Epithelial cell of umbilical artery (primary cell): ENCODE measurements around the gene RFESD. TPM values are rescaled to one million over a fixed set of nuclear protein-coding genes. Genes with fewer than 3 reads are reported as not detected.

Source experiments
- total RNA-seq: library from RNA; depleted of rRNA; stranded (reverse); fragments of >200 nt; gene quantifications from 2 replicates; pipeline ENCODE4 v1.2.3, GENCODE V29; 2014

The RFESD gene
- total RNA-seq: 1.2 and 1.3 TPM in 2 replicates

GRCh38 chr5:95646569-95647431 lies at the start of gene RFESD:
Gene RFESD, plus strand, starts transcription at chr5:95646777. Its CDS starts 5,495 bp downstream, at chr5:95652272.

GRCh38 chr5:95620030-95620869 lies 26.3 kb upstream of the RFESD start, which contains the start of gene GPR150:
Gene GPR150, plus strand, starts transcription at chr5:95620087. Its CDS starts 189 bp downstream, at chr5:95620276.

GRCh38 chr5:95682891-95683290 lies 36.3 kb downstream of the RFESD start, which contains the start of gene SPATA9:
Gene SPATA9, minus strand, starts transcription at chr5:95682991. Its CDS starts 137 bp downstream, at chr5:95682854.

Other genes starting within 250 kb of the RFESD start
- gene SKIC3, start 91.8 kb upstream of the RFESD start, total RNA-seq: 123 and 134 TPM in 2 replicates
- gene ARSK, start 91.7 kb upstream of the RFESD start, total RNA-seq: 5.5 and 7.1 TPM in 2 replicates
- gene GPR150, start 26.7 kb upstream of the RFESD start, total RNA-seq: 0.30 and 0.32 TPM in 2 replicates
- under 0.01 TPM in 1 of 2 replicates, not detected in the other for gene SPATA9, start 36.2 kb downstream of the RFESD start, total RNA-seq
- gene RHOBTB3, start 84.6 kb downstream of the RFESD start, total RNA-seq: 67.3 and 72.4 TPM in 2 replicates
- 9.7 and 19.6 TPM in 2 replicates for gene GLRX, start 175.9 kb downstream of the RFESD start, total RNA-seq